Sigmoid colon (tissue), 7 donors: ENCODE measurements around the gene LAMB1. TPM values are rescaled to one million over a fixed set of nuclear protein-coding genes. Genes with fewer than 3 reads are reported as not detected.

Experiments used
- DNase-seq: peaks from one replicate; pipeline ENCODE4 v3.0.0-alpha.2; 2019
- H3K27ac ChIP-seq, 4 donors: fragments of 200-600 bp; sonication (generic); one replicate each; pipeline ENCODE4 v1.5.1; 2016 to 2019; ENCODE audit warnings: mild to moderate bottlenecking in 1 of 4
- H3K27me3 ChIP-seq, 3 donors: fragments of 200-600 bp; sonication (generic); one replicate each; pipeline ENCODE4 v1.5.1; 2019; ENCODE audit warnings: mild to moderate bottlenecking in 1 of 3
- H3K36me3 ChIP-seq, 4 donors: fragments of 200-600 bp; sonication (generic); one replicate each; pipeline ENCODE4 v1.5.1; 2016 to 2019
- H3K4me1 ChIP-seq, 4 donors: fragments of 200-600 bp; sonication (generic); one replicate each; pipeline ENCODE4 v1.5.1; 2017 to 2019
- H3K4me3 ChIP-seq, 4 donors: fragments of 200-600 bp; sonication (generic); one replicate each; pipeline ENCODE4 v1.5.1; 2017 to 2019; ENCODE audit warnings: mild to moderate bottlenecking in 2 of 4, moderate library complexity in 1 of 4
- H3K9me3 ChIP-seq, 4 donors: fragments of 200-600 bp in 3 of 4; sonication (generic) in 3 of 4; one replicate each; pipeline versions ENCODE4 v1.5.1 to v1.6.1; 2013 to 2019
- CTCF ChIP-seq, 4 experiments: fragments of 450-650 bp in 3 of 4; fragments of 200-600 bp in 1 of 4; IDR thresholded peaks; one replicate each; pipeline ENCODE4 v1.5.1; 2016 to 2019; ENCODE audit warnings: antibody characterized with exemption in 4 of 4, mild to moderate bottlenecking in 3 of 4, moderate library complexity in 2 of 4
- EP300 ChIP-seq, 4 donors: sonication (generic); formaldehyde crosslinking; IDR thresholded peaks; one replicate each; pipeline ENCODE4 v1.6.1; 2017; ENCODE audit warnings: antibody characterized with exemption in 4 of 4
- POLR2A ChIP-seq, 2 donors: fragments of 450-650 bp; IDR thresholded peaks; one replicate each; pipeline ENCODE4 v1.6.1; 2016; ENCODE audit warnings: antibody characterized with exemption in 2 of 2, mild to moderate bottlenecking in 2 of 2, moderate library complexity in 2 of 2
- POLR2AphosphoS5 ChIP-seq, 4 donors: sonication (generic); formaldehyde crosslinking; IDR thresholded peaks; one replicate each; pipeline ENCODE4 v1.6.1; 2017; ENCODE audit warnings: antibody characterized with exemption in 4 of 4
- WGBS, 2 donors: extraction: QIAGEN DNeasy Blood & Tissue Kit; methylation state at CpG; one replicate each; pipeline ENCODE4 v1.1.7; 2013; 5-methylcytosine and 5-hydroxymethylcytosine counted together
- intact Hi-C: fragments of 100-400 bp; cut with DNase I; formaldehyde crosslinking; loops from one replicate; pipeline ENCODE4 v1.15.1; 2023
- polyA plus RNA-seq, 3 donors: library from polyadenylated mRNA; stranded (reverse); fragments of 200-250 nt; gene quantifications; one replicate each; pipeline ENCODE4 v1.2.3, GENCODE V29; 2013
- total RNA-seq, 4 donors: library from RNA; depleted of rRNA; stranded (reverse); fragments of >200 nt; gene quantifications; one replicate each; pipeline ENCODE4 v1.1.0, GENCODE V29; 2016
- donor health status: healthy with polysubstance abuse.
- donor health status: Bipolar disorder and iron deficiency.
- donor health status: healthy.

LAMB1 gene
- total and polyA plus RNA-seq, 7 donors, result 16.9 to 246 (median 161) TPM

GRCh38 chr7:107946881-107947280 is 56.1 kb downstream of the LAMB1 start:
- Histone ChIP-seq H3K4me1 (peaks cover 0 to 54% (median 46%) of the 10 kb centered on the region in 4 donors), H3K27ac (peak overlapping the region; percentile 43 to 68 (median 54)), H3K4me3 (no peak overlapping the region), H3K36me3 (peaks cover 7 to 84% (median 34%) of the 10 kb centered on the region in 4 donors), H3K27me3 (no peaks in the 10 kb centered on the region), H3K9me3 (no peaks in the 10 kb centered on the region)
- TF ChIP-seq POLR2A (IDR thresholded peaks at IDR 0.05) (no peak), EP300 (IDR thresholded peaks at IDR 0.05) (no peak), POLR2AphosphoS5 (IDR thresholded peaks at IDR 0.05) (no peak), CTCF (IDR thresholded peaks at IDR 0.05) (no peak)
- WGBS, 2 donors, result 89 to 91% methylated on average over 6 of the region's 6 CpGs
- intact Hi-C loops, result no loop called here
- DNase-seq, result no peak

GRCh38 chr7:107946451-107946850 is 56.5 kb downstream of the LAMB1 start:
- Histone ChIP-seq H3K27me3 (no peaks in the 10 kb centered on the region), H3K4me3 (no peak overlapping the region), H3K4me1 (peaks cover 0 to 52% (median 43%) of the 10 kb centered on the region in 4 donors), H3K36me3 (peaks cover 3 to 80% (median 31%) of the 10 kb centered on the region in 4 donors), H3K9me3 (no peaks in the 10 kb centered on the region), H3K27ac (peak overlapping the region; percentile 43 to 68 (median 54))
- no peak for TF ChIP-seq POLR2AphosphoS5 (IDR thresholded peaks at IDR 0.05)
- no peak for TF ChIP-seq EP300 (IDR thresholded peaks at IDR 0.05)
- no peak for TF ChIP-seq POLR2A (IDR thresholded peaks at IDR 0.05)
- TF ChIP-seq CTCF (IDR thresholded peaks at IDR 0.05), result no peak
- WGBS, 2 donors, result 77 to 78% methylated on average over 2 of the region's 2 CpGs
- no peak for DNase-seq
- intact Hi-C loops, result no loop called here

- WGBS, 2 donors, result 92% methylated on average over 2 of the region's 2 CpGs
- peak overlapping the region; percentile 24 to 68 (median 54) for H3K27ac ChIP-seq
- DNase-seq, result no peak
- H3K27me3 ChIP-seq, result no peaks in the 10 kb centered on the region
- no peak for TF ChIP-seq POLR2AphosphoS5 (IDR thresholded peaks at IDR 0.05)
- no peak for TF ChIP-seq POLR2A (IDR thresholded peaks at IDR 0.05)
- TF ChIP-seq CTCF (IDR thresholded peaks at IDR 0.05), result no peak
- no peak for TF ChIP-seq EP300 (IDR thresholded peaks at IDR 0.05)
- H3K9me3 ChIP-seq, result no peaks in the 10 kb centered on the region
- peaks cover 0 to 69% (median 23%) of the 10 kb centered on the region in 4 donors for H3K36me3 ChIP-seq
- intact Hi-C loops, result no loop called here
- H3K4me1 ChIP-seq, result peaks cover 0 to 59% (median 48%) of the 10 kb centered on the region in 4 donors
- H3K4me3 ChIP-seq, result no peak overlapping the region
These were observed 57.6 kb downstream of the LAMB1 start for GRCh38 chr7:107945332-107945731.

GRCh38 chr7:107944411-107945169 is 58.4 kb downstream of the LAMB1 start:
- WGBS, 2 donors, result 87 to 89% methylated on average over 3 of the region's 3 CpGs
- Histone ChIP-seq H3K9me3 (no peaks in the 10 kb centered on the region), H3K27ac (peak overlapping the region; percentile 24 to 68 (median 54)), H3K27me3 (no peaks in the 10 kb centered on the region), H3K36me3 (peaks cover 0 to 61% (median 22%) of the 10 kb centered on the region in 4 donors), H3K4me3 (no peak overlapping the region), H3K4me1 (peaks cover 0 to 66% (median 53%) of the 10 kb centered on the region in 4 donors)
- DNase-seq, result no peak
- intact Hi-C loops, result no loop called here
- no peak for TF ChIP-seq EP300 (IDR thresholded peaks at IDR 0.05)
- no peak for TF ChIP-seq POLR2A (IDR thresholded peaks at IDR 0.05)
- no peak for TF ChIP-seq POLR2AphosphoS5 (IDR thresholded peaks at IDR 0.05)

- Histone ChIP-seq H3K36me3 (peaks cover 0 to 46% (median 22%) of the 10 kb centered on the region in 4 donors), H3K4me3 (no peak overlapping the region), H3K27ac (peak overlapping the region in 3 of 4 donors; percentile 18 to 68 (median 50)), H3K27me3 (no peaks in the 10 kb centered on the region), H3K4me1 (peaks cover 0 to 75% (median 63%) of the 10 kb centered on the region in 4 donors), H3K9me3 (no peaks in the 10 kb centered on the region)
- no peak for TF ChIP-seq CTCF (IDR thresholded peaks at IDR 0.05)
- TF ChIP-seq EP300 (IDR thresholded peaks at IDR 0.05), result no peak
- TF ChIP-seq POLR2AphosphoS5 (IDR thresholded peaks at IDR 0.05), result no peak
- TF ChIP-seq POLR2A (IDR thresholded peaks at IDR 0.05), result no peak
- WGBS, 2 donors, result 92 to 94% methylated on average over 4 of the region's 4 CpGs
- no peak for DNase-seq
- intact Hi-C loops, result no loop called here
These were observed 59.9 kb downstream of the LAMB1 start for GRCh38 chr7:107943018-107943417.
